GM12891 (cell line): ENCODE data around the gene DCTN2.

Experiments
- POLR2A ChIP-seq: IDR thresholded peaks from 2 replicates; pipeline ENCODE4 v1.6.1; 2011; ENCODE audit warnings: low read depth, low read length, control low read depth
- POLR2AphosphoS5 ChIP-seq: IDR thresholded peaks from 2 replicates; pipeline ENCODE4 v1.6.1; 2011; ENCODE audit warnings: low read depth, low read length, control low read depth
- SPI1 ChIP-seq: IDR thresholded peaks from 2 replicates; pipeline ENCODE4 v1.6.1; 2011; ENCODE audit warnings: low read depth, low read length, control low read depth
- TAF1 ChIP-seq: IDR thresholded peaks from 2 replicates; pipeline ENCODE4 v1.6.1; 2011; ENCODE audit warnings: low read depth, low read length, control low read depth

DNA sequence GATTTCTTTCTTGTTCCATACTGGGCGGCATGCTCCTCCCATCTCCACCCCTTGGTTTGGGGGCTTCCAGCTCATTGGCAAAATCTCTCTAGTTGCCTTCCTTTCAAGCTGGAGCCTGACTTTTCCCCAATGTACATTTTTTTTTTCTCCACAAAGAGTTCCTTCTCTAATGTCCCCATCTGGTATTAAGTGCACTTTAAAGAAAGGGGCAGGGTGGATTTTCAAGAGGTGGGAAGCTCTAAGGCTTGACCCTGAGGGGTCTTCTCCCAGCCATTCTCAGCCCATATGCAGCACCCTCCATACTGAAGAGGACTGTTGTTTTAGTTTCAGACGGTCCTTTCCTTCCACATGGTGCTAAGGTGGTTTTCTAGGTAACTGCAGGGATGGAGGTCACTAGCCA is 38.2 kb upstream of the DCTN2 start:
- TF ChIP-seq POLR2A (no peak), SPI1 (no peak), POLR2AphosphoS5 (no peak), TAF1 (no peak)
